ENCODE data around the gene AGBL4. TPM values are rescaled to one million over a fixed set of nuclear protein-coding genes. Genes with fewer than 3 reads are reported as not detected.

The AGBL4 gene
- total and polyA plus RNA-seq, 10 donors, result 0.05 to 1.8 (median 0.32) TPM; not detected in 1

GRCh38 chr1:48561444-48561843 lies 1462.3 kb downstream of the AGBL4 start:
- whole genome bisulfite sequencing, 5 donors, result 90 to 100% (median 93%) methylated on average over 1 of the region's 1 CpG
- Histone ChIP-seq H3K4me1 (no peaks in the 10 kb centered on the region), H3K9me3 (no peaks in the 10 kb centered on the region), H3K4me3 (no peak overlapping the region), H3K27ac (no peak overlapping the region), H3K27me3 (replicated peaks in 1 of 7) (no peaks in the 10 kb centered on the region), H3K36me3 (no peaks in the 10 kb centered on the region)
- TF ChIP-seq CTCF (IDR thresholded peaks at IDR 0.05 in 8 of 11, conservative IDR thresholded peaks at IDR 0.05 in 3 of 11) (no peak), POLR2AphosphoS5 (IDR thresholded peaks at IDR 0.05) (no peak), POLR2A (IDR thresholded peaks at IDR 0.05) (no peak)
- intact Hi-C loops (cut with DNase I; ENCODE audit: low total_unique reads), result no loop called here
- DNase-seq, result no peak

- Histone ChIP-seq H3K4me3 (no peak overlapping the region), H3K36me3 (no peaks in the 10 kb centered on the region), H3K27me3 (replicated peaks in 1 of 7) (no peaks in the 10 kb centered on the region), H3K4me1 (no peaks in the 10 kb centered on the region), H3K27ac (no peak overlapping the region), H3K9me3 (no peaks in the 10 kb centered on the region)
- intact Hi-C loops (cut with DNase I; ENCODE audit: low total_unique reads), result no loop called here
- TF ChIP-seq CTCF (IDR thresholded peaks at IDR 0.05 in 8 of 11, conservative IDR thresholded peaks at IDR 0.05 in 3 of 11) (no peak), POLR2AphosphoS5 (IDR thresholded peaks at IDR 0.05) (no peak), POLR2A (IDR thresholded peaks at IDR 0.05) (no peak)
- DNase-seq, result no peak
Observed at GRCh38 chr1:48560577-48560976, 1463.2 kb downstream of the AGBL4 start.

DNA sequence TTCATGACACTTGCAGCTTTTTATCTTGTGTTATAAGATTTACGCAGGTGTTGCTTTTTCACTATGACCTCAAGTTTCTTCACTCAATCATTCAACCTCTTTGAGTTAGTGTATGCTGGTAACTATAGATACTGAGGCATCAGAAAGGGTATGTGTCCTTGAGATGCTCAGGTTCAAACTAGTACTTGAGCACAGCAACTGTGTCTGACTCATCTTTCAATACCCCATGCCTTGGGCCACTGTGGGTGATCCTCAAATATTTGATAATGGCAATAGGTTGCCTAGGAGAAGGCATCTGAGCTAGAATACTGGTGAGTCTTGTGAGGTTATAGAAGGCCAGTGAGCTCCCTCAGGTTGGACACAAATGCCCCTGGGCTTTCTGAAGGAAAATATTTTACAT lies 1463.6 kb downstream of the AGBL4 start:
- WGBS, 5 donors, result 46 to 100% (median 94%) methylated on average over 1 of the region's 1 CpG
- intact Hi-C loops (cut with DNase I; ENCODE audit: low total_unique reads), result no loop called here
- TF ChIP-seq CTCF (IDR thresholded peaks at IDR 0.05 in 8 of 11, conservative IDR thresholded peaks at IDR 0.05 in 3 of 11) (no peak), POLR2A (IDR thresholded peaks at IDR 0.05) (no peak), POLR2AphosphoS5 (IDR thresholded peaks at IDR 0.05) (no peak)

DNA sequence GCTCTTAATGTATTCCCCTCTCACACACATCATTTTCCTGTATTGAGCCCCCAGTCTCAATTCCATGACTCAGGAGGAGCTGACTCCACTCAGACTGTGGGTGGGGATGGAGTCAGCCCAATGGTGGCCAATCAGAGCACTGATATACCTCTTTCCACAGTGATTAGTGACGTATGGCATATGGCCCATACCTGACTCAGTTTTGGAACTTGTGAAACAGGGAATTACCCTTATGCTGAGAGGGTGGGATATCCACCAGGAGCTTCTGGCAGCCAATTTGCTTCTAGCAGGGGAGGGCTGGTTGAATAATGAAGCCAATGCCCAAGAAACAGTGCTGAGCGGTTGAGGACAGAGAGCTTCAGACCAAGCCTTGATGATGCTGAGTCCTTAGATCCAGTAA lies 1465.4 kb downstream of the AGBL4 start:
- H3K4me1 ChIP-seq, result no peaks in the 10 kb centered on the region
- DNase-seq, result no peak
- no peaks in the 10 kb centered on the region for H3K27me3 ChIP-seq (replicated peaks in 1 of 7)
- H3K27ac ChIP-seq, result no peak overlapping the region
- intact Hi-C loops (cut with DNase I; ENCODE audit: low total_unique reads), result no loop called here
- no peak overlapping the region for H3K4me3 ChIP-seq
- TF ChIP-seq POLR2AphosphoS5 (IDR thresholded peaks at IDR 0.05) (no peak), POLR2A (IDR thresholded peaks at IDR 0.05) (no peak), CTCF (IDR thresholded peaks at IDR 0.05 in 8 of 11, conservative IDR thresholded peaks at IDR 0.05 in 3 of 11) (no peak)
- 78 to 89% (median 85%) methylated on average over 2 of the region's 2 CpGs for WGBS, 5 donors
- H3K9me3 ChIP-seq, result no peaks in the 10 kb centered on the region
- H3K36me3 ChIP-seq, result no peaks in the 10 kb centered on the region

More for the DNA sequence above, 1463.6 kb downstream of the AGBL4 start:
- no peak for DNase-seq
- no peaks in the 10 kb centered on the region for H3K27me3 ChIP-seq (replicated peaks in 1 of 7)
- no peaks in the 10 kb centered on the region for H3K36me3 ChIP-seq
- no peak overlapping the region for H3K27ac ChIP-seq
- H3K9me3 ChIP-seq, result no peaks in the 10 kb centered on the region
- H3K4me1 ChIP-seq, result no peaks in the 10 kb centered on the region
- no peak overlapping the region for H3K4me3 ChIP-seq
